Measurements from ENCODE around the gene CSN3.
"Not testable (repeated sequence)": the region's sequence is repeated elsewhere in the genome, so short reads cannot be mapped to it uniquely, and the experiment has no call there.

The CSN3 gene, protein sequence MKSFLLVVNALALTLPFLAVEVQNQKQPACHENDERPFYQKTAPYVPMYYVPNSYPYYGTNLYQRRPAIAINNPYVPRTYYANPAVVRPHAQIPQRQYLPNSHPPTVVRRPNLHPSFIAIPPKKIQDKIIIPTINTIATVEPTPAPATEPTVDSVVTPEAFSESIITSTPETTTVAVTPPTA

DNA sequence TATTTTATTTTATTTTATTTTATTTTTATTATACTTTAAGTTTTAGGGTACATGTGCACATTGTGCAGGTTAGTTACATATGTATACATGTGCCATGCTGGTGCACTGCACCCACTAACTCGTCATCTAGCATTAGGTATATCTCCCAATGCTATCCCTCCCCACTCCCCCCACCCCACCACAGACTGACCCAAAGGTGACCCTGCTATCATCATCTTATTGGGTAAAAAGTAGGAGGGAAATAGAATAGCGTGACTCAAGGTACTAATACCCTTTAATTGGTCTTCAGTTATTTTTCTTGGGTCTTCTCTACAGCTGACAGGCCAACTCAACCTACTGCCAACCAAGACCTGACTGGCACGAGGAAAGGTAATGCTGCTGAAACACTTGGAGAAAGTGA, at the start of gene CSN3:
TSS of gene CSN3 (plus strand) at position 301 of the 400 bp plus-strand sequence. CDS start 2,223 bp downstream, outside the sequence.
- not testable (repeated sequence) for DNase-seq (ENCODE audit: low read depth)

DNA sequence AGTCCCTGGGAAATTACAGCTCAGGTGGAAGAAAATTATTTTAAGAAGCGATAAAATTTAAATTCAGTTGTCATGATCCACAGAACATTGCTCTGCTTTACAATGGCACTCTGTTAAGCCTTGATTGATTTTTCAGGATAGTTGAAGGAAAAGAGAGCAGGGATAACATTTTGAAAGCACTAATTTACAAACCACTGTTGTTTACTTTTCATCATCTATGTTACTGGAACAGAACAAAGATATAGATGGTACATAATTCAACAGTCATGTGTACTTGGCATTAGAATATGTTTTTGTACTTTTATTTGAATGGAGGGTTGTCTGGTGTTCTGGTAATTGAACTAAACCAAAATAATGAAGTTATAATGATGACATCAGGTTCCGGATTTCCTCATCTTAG, 49.5 kb upstream of the CSN3 start:
- DNase-seq (ENCODE audit: low read depth) = no peak

DNA sequence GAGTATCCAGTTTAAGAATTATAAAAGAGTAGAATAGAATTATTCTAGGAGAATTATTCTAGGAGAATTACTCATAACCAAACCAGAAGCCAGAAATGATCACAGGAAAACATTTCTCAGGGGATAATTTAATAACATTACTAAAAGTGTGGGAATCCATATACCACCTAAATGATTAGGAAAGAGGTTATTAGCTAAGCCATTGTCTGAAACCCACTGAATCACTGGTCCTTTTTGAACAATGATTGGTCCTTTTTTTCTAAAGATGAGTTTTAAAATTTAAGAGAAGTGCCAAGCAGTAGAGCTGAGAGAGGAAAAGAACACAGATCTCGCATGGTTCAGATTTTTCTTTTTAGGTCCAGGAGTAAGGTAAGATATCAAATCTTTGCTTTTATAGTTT, 47.0 kb upstream of the CSN3 start, which contains the start of gene ODAM:
TSS of gene ODAM (plus strand) at position 301 of the 400 bp plus-strand sequence. CDS start 819 bp downstream, outside the sequence.
- DNase-seq (ENCODE audit: low read depth) = no peak

DNA sequence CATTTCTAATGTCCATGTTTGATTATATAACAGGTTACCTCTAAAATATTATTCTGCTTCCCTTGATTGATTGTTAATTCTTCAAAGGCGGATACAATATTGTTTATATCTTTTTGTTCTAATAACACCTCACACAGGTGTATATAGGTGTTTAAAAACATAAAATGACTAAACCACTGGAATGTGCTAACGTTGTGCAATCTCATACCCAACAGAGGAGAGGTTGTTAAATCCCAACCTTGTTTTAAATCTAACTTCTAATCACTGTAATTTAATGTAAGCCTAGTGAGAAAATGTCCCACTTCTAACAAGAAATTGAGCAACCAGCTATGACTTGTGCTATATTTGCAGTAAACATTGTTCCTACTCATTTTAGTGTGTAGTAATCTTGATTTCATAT, 45.5 kb upstream of the CSN3 start:
- no peak for DNase-seq (ENCODE audit: low read depth)

DNA sequence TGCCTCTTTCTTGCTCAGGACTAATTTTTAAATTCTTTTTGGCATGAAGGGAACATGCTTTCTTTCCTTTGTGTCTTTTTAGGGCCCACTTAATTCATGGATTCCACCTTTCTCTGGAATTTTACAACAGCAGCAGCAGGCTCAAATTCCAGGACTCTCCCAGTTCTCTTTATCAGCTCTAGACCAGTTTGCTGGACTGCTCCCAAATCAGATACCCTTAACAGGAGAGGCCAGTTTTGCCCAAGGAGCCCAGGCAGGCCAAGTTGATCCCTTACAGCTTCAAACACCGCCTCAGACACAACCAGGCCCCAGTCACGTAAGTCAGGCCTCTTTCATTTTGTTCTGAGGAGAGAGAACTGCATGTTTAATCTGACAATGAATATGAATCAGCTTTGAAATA, 44.6 kb upstream of the CSN3 start:
- no peak for DNase-seq (ENCODE audit: low read depth)

DNA sequence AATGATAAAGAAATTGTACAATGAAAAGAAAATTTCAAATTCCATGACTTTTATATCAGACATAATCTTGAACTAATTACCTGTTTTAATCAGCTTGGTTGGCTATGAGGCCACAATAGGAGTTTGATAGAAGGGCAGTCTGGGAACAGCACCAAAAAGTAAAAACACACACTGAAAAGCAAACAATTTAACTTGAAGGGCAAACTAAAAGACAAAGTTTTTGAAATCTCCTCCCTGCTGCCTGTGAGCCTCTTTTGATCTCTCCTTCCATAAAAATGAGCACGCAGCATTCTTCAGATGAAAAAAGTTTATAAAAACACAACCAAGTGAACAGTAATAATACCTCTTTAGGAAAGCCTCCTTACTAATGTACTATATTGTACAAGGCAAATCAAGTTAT, 38.8 kb upstream of the CSN3 start:
- no peak for DNase-seq (ENCODE audit: low read depth)

DNA sequence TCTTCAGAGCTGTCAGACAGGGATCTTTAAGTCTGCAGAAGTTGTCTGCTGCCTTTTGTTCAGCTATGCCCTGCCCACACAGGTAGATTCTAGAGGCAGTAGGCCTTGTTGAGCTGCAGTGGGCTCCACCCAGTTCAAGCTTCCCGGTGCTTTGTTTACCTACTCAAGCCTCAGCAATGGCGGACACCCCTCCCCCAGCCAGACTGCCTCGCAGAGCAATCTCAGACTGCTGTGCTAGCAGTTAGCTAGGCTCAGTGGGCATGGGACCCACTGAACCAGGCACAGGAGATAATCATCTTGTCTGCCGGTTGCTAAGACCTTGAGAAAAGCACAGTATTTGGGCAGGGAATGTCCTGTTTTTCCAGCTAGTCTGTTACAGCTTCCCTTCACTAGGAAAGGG, 29.6 kb upstream of the CSN3 start:
- DNase-seq (ENCODE audit: low read depth) = not testable (repeated sequence)

DNA sequence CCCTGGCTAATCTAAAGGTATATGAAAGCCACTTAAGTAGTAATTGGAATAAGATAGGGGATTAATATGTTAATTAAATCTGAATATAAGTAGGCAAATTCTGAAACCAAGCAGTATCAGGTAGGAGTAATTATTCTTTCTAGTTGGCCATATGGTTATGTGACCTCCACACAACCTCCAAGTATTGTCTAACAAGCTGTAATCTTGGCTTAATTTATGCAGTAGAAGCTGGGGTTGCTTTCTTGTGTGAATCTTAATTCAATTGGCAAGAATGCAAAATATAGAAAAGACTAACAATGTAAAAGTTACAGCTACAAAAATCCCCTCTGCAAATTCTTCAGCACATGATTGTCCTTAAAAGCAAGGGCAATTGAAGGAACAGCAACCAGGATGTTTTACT, 26.3 kb upstream of the CSN3 start:
- DNase-seq (ENCODE audit: low read depth) = not testable (repeated sequence)

DNA sequence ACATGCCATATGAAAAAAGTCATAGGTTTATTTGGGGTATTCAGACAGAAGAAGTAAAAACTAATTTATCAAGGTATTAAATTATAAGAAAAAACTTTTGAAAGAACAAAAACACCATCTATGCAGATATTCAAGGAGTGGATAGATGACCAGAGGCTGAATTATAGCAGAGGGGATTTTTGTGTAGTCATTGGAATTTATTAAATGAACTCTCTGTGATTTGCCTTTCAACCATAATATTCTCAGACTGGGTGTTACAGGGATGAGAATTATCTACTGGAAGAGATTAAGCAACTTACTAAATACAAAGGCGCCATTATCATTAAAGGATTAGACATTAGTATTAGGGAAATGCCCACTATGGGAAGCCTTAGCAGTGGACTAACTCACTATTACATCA, 25.8 kb upstream of the CSN3 start:
- not testable (repeated sequence) for DNase-seq (ENCODE audit: low read depth)

DNA sequence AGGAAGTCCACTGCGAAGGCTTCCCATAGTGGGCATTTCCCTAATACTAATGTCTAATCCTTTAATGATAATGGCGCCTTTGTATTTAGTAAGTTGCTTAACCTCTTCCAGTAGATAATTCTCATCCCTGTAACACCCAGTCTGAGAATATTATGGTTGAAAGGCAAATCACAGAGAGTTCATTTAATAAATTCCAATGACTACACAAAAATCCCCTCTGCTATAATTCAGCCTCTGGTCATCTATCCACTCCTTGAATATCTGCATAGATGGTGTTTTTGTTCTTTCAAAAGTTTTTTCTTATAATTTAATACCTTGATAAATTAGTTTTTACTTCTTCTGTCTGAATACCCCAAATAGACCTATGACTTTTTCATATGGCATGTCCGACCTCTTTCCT, 21.0 kb upstream of the CSN3 start:
- not testable (repeated sequence) for DNase-seq (ENCODE audit: low read depth)

DNA sequence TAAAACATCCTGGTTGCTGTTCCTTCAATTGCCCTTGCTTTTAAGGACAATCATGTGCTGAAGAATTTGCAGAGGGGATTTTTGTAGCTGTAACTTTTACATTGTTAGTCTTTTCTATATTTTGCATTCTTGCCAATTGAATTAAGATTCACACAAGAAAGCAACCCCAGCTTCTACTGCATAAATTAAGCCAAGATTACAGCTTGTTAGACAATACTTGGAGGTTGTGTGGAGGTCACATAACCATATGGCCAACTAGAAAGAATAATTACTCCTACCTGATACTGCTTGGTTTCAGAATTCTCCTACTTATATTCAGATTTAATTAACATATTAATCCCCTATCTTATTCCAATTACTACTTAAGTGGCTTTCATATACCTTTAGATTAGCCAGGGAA, 20.6 kb upstream of the CSN3 start:
- DNase-seq (ENCODE audit: low read depth) = not testable (repeated sequence)

DNA sequence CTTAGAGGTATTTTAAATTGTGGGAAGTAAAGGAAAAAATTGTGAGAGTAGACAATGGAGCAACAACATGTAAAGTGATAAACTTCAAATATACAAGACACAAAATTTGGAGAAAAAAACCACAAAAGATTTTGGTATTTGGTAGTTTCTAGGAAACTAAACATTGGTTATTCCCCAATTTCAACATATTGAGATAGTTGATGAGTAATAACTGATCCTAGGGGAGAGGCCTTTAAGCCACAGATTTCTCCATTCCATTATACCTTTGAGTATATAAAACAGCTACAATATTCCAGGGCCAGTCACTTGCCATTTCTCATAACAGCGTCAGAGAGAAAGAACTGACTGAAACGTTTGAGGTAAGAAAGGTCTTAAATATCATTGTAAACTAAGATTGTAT, 16.6 kb upstream of the CSN3 start, which contains the start of gene FDCSP:
TSS of gene FDCSP (plus strand) at position 301 of the 400 bp plus-strand sequence. CDS start 5,071 bp downstream, outside the sequence.
- DNase-seq (ENCODE audit: low read depth) = no peak

DNA sequence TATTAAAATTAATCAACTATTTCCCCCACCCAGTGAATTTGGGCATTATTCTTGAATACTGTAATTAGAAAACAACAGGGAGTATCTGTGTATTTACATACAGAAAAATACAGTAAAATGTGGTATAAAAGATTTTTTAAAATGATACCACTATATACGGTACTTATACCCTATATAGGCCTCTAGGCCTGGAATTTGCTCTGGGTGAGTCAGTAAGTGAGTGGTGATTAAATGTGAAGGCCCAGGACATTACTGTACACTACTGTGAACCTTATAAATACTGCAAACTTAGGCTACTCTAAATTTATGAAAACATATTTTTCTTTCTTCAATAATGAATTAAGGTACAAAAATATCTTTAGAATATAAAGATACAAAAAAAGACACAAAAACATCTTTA, 6.3 kb upstream of the CSN3 start:
- DNase-seq (ENCODE audit: low read depth) = no peak

DNA sequence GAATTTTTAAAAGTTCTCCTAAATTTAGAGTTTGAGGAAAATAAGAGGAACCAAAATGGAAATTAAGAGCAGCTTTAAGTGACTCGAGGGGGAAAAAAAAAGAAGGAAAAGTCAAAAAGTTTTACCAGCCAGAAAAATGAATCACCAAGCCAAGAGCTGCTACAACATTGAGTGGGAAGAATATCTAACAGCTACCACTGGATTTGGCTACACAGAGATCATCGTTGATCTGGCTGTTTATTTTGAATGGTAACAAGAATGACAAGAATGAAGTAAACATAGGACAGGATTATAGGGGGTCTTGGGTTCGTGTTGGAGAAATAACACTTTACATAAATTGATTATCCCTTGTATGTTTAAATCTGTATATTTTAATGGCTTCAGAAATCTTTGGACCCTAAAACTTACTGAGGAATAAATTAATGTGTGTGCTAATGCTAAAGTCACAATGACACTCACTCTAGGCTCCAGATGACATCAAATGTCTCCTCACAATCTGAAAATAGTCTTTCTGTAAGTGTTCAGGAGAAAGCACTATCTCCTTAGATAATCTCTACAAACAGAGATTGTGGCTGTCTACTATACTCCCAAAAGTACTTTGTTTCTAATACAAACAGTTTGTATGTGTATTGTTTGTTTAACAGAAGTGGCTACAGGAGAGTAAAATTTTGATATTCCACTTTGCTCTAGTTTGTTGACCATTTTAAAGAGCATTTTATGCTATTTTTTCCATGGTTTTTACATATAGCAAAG, 3.1 kb upstream of the CSN3 start:
- no peak for DNase-seq (ENCODE audit: low read depth)

DNA sequence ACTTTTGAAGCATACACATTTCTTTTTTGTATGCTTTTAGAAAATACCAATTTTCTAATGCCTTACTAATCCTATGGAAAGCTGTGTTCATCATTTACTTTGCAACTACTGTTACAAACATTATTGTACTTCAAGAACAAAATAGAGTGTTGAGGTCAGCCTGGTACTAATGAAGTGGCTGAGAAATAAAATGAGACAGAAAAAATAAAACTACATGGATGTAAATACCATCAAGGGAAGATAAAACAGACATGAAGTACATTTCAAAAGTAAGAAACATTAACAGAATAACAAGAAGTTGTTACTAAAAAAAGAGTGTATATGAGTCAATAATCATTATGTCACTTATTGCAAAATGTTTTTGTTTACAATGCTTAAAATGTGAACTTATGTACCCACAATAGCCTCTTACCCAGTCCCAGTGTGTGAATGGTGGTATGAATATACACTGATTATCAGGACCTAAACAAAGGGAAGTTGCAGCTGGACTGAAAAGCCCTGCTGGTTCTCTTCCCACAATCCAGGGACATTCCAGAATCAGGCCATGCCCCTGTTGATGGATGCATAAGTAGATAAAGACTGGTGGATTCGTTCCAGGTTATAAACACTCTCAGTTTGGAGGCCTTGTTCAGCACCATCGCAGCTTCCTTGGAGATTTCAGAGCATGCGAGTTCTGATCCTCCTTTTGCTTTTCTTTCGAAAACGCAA, 2.4 kb upstream of the CSN3 start:
- DNase-seq (ENCODE audit: low read depth) = no peak

DNA sequence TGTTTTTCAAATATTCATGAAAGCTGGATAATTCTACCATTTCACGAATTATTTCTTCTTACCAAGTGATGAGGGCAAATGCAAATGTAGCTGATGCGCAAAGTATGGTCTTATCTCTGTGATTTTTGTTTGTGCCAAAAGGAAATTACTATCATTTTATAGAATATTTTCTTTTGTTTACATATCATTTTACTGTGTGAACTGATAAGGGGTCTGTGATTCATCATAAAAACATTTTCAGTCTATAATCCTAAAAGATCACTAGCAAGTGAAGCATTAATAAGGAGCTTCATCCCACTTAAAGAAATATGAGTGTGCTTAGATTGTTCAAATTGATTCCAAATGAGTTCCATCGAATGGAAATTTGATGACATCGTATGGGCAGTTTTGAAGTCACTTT, 694 bp downstream of the CSN3 start:
- no peak for DNase-seq (ENCODE audit: low read depth)

DNA sequence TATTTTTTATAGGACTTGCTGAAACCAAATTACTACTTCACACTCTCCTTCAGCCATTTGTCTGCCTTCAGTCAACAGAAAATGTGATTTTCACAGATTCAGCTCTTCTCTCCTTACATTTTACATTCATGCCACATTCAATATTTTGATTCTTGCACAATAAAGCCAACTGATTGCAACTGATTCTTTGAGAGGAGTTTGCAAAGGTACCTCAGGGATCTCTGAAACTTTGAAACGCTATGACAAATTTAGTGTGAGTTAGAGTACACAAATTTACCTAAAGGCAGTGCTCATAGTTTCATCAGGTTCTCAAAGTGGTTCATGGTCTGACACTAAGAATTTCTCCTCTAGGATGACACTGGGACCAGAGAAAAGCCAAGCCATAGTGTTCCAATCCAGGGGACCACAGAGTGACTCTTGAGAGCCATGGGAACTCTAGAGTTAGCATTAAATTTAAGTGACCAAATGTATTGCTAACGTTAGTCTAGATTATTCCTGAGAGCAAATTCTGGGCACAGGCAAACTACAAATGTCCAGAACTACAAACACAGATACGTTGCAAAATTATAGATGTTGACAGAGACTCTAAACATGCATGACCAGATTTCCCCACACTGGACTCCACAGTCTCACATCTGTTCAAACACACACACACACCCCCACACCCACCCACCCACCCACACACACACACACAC, 9.0 kb downstream of the CSN3 start:
- no peak for DNase-seq (ENCODE audit: low read depth)

DNA sequence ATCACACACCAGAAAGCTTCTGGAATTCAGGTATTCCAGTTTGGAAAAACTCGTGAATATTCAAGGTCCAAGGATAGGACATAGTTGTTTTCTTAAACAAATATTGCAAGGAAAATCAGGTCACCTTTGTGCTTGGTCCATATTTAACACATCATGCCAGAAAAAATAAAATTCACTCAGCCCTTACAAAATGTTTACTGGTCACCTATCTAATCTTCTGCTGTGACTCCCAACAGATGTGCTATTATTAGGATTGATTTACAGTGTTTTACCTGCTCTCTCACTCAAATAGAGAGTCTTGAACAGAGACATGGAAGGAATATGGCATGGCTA, 9.5 kb downstream of the CSN3 start:
- no peak for DNase-seq (ENCODE audit: low read depth)

DNA sequence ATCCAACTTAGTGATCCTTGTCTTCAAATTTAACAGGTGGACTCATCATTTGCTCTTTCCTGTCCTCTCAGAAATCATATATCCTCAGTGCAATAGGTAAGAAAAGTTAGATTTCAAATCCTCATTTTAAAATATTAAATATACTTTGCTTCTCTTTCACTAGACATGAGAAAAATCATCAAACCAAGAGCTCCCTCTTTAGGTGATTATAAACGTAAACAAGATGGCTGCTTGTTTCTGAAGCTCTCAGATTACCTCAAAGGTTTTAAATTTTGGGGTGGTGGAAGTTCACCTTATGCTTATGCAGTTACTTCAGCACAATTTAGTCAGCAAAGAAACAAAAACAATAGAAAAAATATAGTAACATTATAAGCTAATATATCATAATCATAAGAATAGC, 27.3 kb downstream of the CSN3 start:
- DNase-seq (ENCODE audit: low read depth) = no peak

DNA sequence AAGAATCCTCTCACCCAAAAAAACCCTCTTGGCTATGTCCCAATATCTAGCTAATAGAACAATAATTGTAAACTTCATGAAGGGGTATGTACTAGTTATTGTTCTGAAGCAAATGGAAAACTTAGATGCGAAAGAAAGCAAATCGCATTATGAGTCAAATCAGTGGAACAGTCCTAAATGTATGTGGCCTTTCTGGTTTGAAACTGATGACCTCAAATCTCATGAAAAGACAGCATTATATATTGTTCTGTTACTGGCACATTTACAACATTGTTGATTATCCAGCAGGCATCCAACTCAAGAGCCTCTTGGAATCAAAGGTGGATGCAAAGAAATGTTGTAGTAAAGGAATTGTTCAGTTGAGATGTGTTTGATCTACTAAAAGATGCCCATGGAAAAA, 34.7 kb downstream of the CSN3 start:
- no peak for DNase-seq (ENCODE audit: low read depth)

DNA sequence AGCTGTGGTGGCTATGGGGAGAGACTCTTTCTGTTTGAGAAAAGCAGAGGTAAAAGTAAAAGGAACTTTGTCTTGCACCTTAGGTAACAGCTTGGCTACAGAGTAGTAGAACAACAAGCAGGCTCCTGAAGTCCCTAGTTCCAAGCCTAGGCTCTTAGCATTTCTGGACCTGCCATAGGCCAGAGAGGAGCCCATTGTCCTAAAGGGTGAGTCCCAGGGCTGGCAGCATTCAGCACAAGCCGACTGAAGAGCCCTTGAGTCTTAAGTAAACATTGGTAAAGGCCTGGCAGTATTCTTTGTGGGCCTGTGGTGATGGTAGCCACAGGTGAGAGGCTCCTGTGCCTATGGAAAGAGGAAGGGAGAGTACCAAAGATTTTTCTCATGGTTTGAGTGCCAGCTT, 38.2 kb downstream of the CSN3 start:
- no peak for DNase-seq (ENCODE audit: low read depth)

DNA sequence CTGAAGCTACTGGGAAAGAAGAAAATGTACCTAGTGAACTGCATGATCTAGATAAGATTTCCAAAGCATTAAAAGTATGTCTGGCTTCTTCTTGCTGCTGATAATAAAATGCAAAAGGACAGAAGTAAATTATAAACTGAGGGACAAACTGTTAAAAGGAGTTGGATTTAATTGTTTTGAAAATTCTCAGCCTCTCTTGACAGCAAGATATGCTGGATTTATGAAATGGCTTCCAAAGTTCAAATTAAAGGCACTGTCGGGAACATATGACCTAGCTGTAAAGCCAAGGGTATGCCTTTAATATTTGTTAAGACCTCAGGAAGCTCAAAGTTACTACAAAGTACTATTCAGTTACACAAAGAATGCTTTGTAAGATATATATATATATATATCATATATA, 46.3 kb downstream of the CSN3 start:
- no peak for DNase-seq (ENCODE audit: low read depth)

DNA sequence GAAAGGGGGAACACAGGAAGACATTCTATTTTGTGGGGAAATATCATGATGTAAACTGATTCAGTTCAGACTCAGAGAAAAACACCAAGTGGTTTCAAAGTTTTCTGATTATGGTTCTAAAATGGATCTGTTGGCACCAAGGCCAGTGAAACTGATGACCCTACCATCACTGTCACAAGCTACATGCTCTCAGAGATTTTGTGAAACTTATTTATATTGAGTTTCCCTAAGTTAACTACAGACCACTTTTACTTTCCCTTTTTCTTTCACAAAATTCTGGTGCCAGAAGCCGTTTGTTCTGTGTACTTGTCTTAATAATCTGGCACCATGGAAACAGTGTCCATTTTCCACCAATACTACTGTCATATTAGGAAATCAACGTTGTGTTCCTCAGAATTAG, 48.9 kb downstream of the CSN3 start:
- no peak for DNase-seq (ENCODE audit: low read depth)
